LNCaP clone FGC (cell line): Measurements from ENCODE around the gene SLAMF8.
A peak's percentile ranks its signal among the peaks of the same experiment; 100 is the strongest.

Source experiments
- DNase-seq: peaks from one replicate; pipeline ENCODE4 v3.0.0-alpha.2; 2011; ENCODE audit warnings: low read depth
- H3K4me3 ChIP-seq: 2 replicates; pipeline ENCODE4 v1.5.1; 2011; ENCODE audit warnings: mild to moderate bottlenecking, low read depth, low read length, control low read depth
- CTCF ChIP-seq: IDR thresholded peaks from 2 replicates; pipeline ENCODE4 v1.5.1; 2012; ENCODE audit warnings: mild to moderate bottlenecking; ENCODE audit not compliant: control insufficient read depth, insufficient read depth; ENCODE audit errors: extremely low read depth

SLAMF8 gene

DNA sequence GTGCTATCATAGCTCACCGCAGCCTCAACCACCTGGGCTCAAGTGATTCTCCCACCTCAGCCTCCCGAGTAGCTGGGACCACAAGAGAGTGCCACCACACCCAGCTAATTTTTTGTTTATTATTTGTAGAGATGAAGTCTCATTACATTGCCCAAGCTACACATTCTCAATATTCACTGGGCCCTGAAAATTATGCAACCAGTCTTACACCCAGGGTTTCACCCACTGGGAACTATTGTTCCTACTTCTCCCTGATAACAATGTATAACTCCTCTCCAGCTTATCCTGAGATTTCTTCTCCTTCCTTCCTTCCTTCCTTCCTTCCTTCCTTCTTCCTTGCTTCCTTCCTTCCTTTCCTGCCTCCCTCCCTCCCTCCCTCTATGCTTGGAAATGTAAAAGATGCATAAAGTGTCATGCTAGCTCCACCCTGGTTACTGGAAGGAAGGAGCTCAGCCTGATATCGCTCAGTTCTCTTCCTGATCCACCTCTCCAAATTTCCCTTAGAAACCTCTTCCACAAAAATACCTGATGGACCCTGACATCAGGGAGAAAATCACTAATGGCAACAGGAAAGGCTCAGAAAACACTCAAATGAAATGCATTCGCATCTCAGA is 47.0 kb downstream of the SLAMF8 start:
- DNase-seq = no peak
- TF ChIP-seq CTCF = no peak
- no peak overlapping the region for H3K4me3 ChIP-seq

DNA sequence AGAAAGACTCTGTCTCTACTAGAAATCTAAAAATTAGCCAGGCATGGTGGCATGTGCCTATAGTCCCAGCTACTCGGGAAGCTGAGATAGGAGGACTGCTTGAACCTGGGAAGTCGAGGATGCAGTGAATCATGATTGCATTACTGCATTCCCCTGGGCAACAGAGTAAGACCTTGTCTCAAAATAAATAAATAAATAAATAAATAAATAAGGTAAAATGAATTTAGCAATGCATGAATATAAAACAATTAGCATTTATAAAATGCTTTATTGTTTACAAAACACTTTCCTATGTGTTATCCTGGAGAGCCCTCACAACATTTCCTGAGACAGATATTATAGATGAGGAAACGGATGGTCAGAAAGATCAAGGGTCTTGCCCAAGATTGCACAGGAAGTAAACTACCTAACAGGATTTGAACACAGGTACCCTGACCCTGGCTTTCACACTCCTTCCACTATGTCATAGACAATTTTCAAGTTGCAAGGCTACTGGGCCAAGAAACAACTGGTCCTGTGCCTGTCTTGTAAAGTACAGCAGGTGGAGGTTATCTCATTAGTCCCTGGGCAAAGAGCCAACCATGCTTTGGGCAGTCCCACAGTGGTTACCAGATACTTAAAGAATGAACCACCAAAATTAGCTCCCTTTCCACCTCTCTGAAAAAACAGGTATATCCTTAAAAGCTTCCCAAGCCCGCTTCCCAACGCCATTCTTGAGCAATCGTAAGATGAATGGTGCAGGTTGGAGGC is 51.2 kb downstream of the SLAMF8 start:
- no peak for DNase-seq
- no peak for TF ChIP-seq CTCF
- H3K4me3 ChIP-seq = no peak overlapping the region

GRCh38 chr1:159879136-159879535 is 52.5 kb downstream of the SLAMF8 start:
- no peak for TF ChIP-seq CTCF
- DNase-seq = no peak
- H3K4me3 ChIP-seq = no peak overlapping the region

- no peak overlapping the region for H3K4me3 ChIP-seq
- DNase-seq = no peak
- no peak for TF ChIP-seq CTCF
Observed at GRCh38 chr1:159879977-159880376, 53.3 kb downstream of the SLAMF8 start.

DNA sequence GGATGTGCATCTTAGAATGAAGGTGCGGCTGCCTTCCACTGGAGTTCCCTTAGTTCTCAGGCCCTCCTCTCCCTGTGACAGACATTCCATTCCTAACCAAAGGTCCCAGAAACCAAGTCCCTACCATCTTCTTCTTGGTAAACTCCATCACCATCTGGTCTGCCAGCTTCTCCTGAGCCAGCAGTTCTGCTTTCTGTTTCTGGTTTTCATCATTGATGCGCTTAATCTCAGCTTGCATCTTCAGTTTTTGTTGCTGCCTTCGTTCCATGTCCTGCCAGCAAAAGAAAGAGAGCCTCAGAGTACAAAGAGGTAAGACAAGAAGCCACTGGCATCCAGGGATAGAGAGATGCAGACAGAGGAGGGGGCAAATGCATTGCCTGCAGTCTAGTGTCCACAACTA is 53.8 kb downstream of the SLAMF8 start:
- TF ChIP-seq CTCF = no peak
- no peak overlapping the region for H3K4me3 ChIP-seq
- no peak for DNase-seq

- no peak for TF ChIP-seq CTCF
- peak; percentile 96 for DNase-seq
- H3K4me3 ChIP-seq = no peak overlapping the region
Observed at GRCh38 chr1:159881622-159882526, 55.2 kb downstream of the SLAMF8 start.
